T47D (cell line): ENCODE data around the gene HEPN1.
"Not testable (repeated sequence)": the region's sequence is repeated elsewhere in the genome, so short reads cannot be mapped to it uniquely, and the experiment has no call there.

Experiments
- DNase-seq, 2 experiments: peaks; one replicate each; pipeline versions ENCODE4 v3.0.0 to v3.0.0-alpha.2; 2011 to 2012; ENCODE audit warnings: low read depth in 1 of 2, low spot score in 1 of 2
- JUND ChIP-seq: IDR thresholded peaks from 2 replicates; pipeline ENCODE4 v1.6.1; 2012; ENCODE audit warnings: low read depth
- in situ Hi-C: cut with HindIII; loops from 2 replicates; pipeline ENCODE4 v1.10.0; 2016; ENCODE audit warnings: low sequenced_read_pairs, low pct_unique_long_range_greater_than_20kb

HEPN1 gene

GRCh38 chr11:124942466-124943253 lies 23.6 kb downstream of the HEPN1 start:
- DNase-seq, result no peak
- in situ Hi-C loops, result no loop called here
- no peak for TF ChIP-seq JUND

- no peak for DNase-seq
- in situ Hi-C loops, result no loop called here
- no peak for TF ChIP-seq JUND
Measured at GRCh38 chr11:124943254-124943616, 24.2 kb downstream of the HEPN1 start.

- no peak for DNase-seq
- no peak for TF ChIP-seq JUND
- in situ Hi-C loops, result no loop called here
Measured at GRCh38 chr11:124943741-124944140, 24.7 kb downstream of the HEPN1 start.

GRCh38 chr11:124944565-124944964 lies 25.5 kb downstream of the HEPN1 start:
- in situ Hi-C loops, result no loop called here
- no peak for DNase-seq
- no peak for TF ChIP-seq JUND

GRCh38 chr11:124945826-124946225 lies 26.8 kb downstream of the HEPN1 start:
- in situ Hi-C loops, result no loop called here
- no peak for DNase-seq
- no peak for TF ChIP-seq JUND

GRCh38 chr11:124946735-124947141 lies 27.7 kb downstream of the HEPN1 start:
- in situ Hi-C loops, result no loop called here
- no peak for TF ChIP-seq JUND
- no peak for DNase-seq

- no peak for DNase-seq
Measured at GRCh38 chr11:124950601-124951330, 31.7 kb downstream of the HEPN1 start.

GRCh38 chr11:124951341-124951740 lies 32.3 kb downstream of the HEPN1 start:
- no peak for DNase-seq
- in situ Hi-C loops, result no loop called here
- no peak for TF ChIP-seq JUND

More at GRCh38 chr11:124950601-124951330, 31.7 kb downstream of the HEPN1 start:
- no peak for TF ChIP-seq JUND
- in situ Hi-C loops, result no loop called here

GRCh38 chr11:124953753-124954589 lies 34.9 kb downstream of the HEPN1 start, which contains the start of gene CCDC15:
TSS of gene CCDC15 (plus strand) at chr11:124954202. CDS start at chr11:124954733, 531 bp downstream.
- in situ Hi-C loops, result no loop called here
- no peak for TF ChIP-seq JUND

GRCh38 chr11:124954590-124954955 lies 35.5 kb downstream of the HEPN1 start:
- DNase-seq, result no peak
- TF ChIP-seq JUND, result no peak
- in situ Hi-C loops, result no loop called here

More at GRCh38 chr11:124953753-124954589, 34.9 kb downstream of the HEPN1 start, which contains the start of gene CCDC15:
- peak; percentile 96 to 100 for DNase-seq

- in situ Hi-C loops, result no loop called here
- DNase-seq, result no peak
- no peak for TF ChIP-seq JUND
Measured at GRCh38 chr11:124955035-124955434, 36.0 kb downstream of the HEPN1 start.

GRCh38 chr11:124961972-124962609 lies 43.0 kb downstream of the HEPN1 start:
- no peak for TF ChIP-seq JUND
- in situ Hi-C loops, result no loop called here
- peak; percentile 78 to 93 for DNase-seq

- DNase-seq, in situ Hi-C loops: not testable (repeated sequence)
Measured at GRCh38 chr11:124968197-124968596, 49.1 kb downstream of the HEPN1 start.
